Activated CD4-positive, alpha-beta memory T cell treated with anti-CD3 and anti-CD28 coated beads for 36 hours (primary cell): ENCODE measurements around the gene NGEF. TPM values are rescaled to one million over a fixed set of nuclear protein-coding genes. Genes with fewer than 3 reads are reported as not detected.

ENCODE experiments used
- CTCF ChIA-PET: fragments of 350-600 bp; sonication (Branson Sonifier 250); formaldehyde crosslinking; loops from one replicate; lab custom pipeline; 2021; ENCODE audit warnings: antibody characterized with exemption, inconsistent platforms; lab: Charles Lee
- POLR2A ChIA-PET: fragments of 350-600 bp; sonication (Branson Sonifier 250); formaldehyde crosslinking; loops from one replicate; lab custom pipeline; 2021; ENCODE audit warnings: antibody characterized with exemption; lab: Charles Lee
- DNase-seq: peaks from one replicate; pipeline ENCODE4 v3.0.0-alpha.2; 2020
- H3K27ac Mint-ChIP-seq: one replicate; pipeline ENCODE4 v1.8.0; 2021; ENCODE audit warnings: mixed read lengths
- H3K27me3 Mint-ChIP-seq: one replicate; pipeline ENCODE4 v1.8.0; 2021; ENCODE audit warnings: mixed read lengths
- H3K36me3 Mint-ChIP-seq: one replicate; pipeline ENCODE4 v1.8.0; 2021; ENCODE audit warnings: mixed read lengths
- H3K4me1 Mint-ChIP-seq: one replicate; pipeline ENCODE4 v1.8.0; 2021; ENCODE audit warnings: low read depth, mixed read lengths
- H3K4me3 Mint-ChIP-seq: one replicate; pipeline ENCODE4 v1.8.0; 2021; ENCODE audit warnings: mild to moderate bottlenecking, mixed read lengths
- H3K9me3 Mint-ChIP-seq: one replicate; pipeline ENCODE4 v1.8.0; 2021; ENCODE audit warnings: mixed read lengths
- intact Hi-C: fragments of 100-400 bp; cut with micrococcal nuclease; formaldehyde crosslinking; loops from one replicate; pipeline ENCODE4 v1.15.1; 2023
- total RNA-seq, 2 experiments: library from RNA; stranded (reverse); gene quantifications; one replicate each; pipeline ENCODE4 v1.2.3, GENCODE V29; 2021

Gene NGEF
- total RNA-seq, 2 experiments from 2014 or later = 4.2 to 5.4 TPM

DNA sequence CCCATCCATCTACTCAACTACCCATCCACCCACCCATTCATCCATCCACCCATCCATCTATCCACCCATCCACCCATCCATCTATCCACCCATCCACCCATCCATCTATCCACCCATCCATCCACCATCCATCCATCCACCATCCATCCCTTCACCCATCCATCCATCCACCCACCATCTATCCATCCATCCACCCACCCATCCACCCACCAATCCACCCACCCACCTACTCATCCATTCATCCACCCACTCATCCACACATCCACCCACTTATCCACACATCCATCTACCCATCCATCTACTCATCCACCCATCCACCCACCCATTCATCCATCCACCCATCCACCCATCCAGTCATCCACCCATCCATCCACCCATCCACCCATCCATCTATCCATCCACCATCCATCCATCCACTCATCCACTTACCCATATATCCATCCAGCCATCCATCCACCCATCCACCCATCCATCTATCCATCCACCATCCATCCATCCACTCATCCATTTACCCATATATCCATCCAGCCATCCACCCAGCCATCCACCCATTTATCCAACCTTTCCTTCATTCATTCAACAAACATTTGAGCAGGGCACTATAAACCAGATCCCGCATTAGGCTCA is 2.1 kb upstream of the NGEF start:
- Mint-ChIP-seq H3K27ac (no peak overlapping the region), H3K4me3 (no peak overlapping the region), H3K36me3 (no peaks in the 10 kb centered on the region), H3K27me3 (no peaks in the 10 kb centered on the region), H3K4me1 (no peaks in the 10 kb centered on the region), H3K9me3 (peaks cover 3% of the 10 kb centered on the region)
- ChIA-PET POLR2A (no interaction called here), CTCF (no interaction called here)
- DNase-seq = no peak
- intact Hi-C loops = no loop called here

GRCh38 chr2:233013650-233014049 is 594 bp upstream of the NGEF start:
- ChIA-PET CTCF (interaction anchor here (2.1 kb wide), 1 partner anchor 40 kb away, joined by 6 read pairs; no protein-coding TSS in a partner anchor), POLR2A (no interaction called here)
- H3K36me3 Mint-ChIP-seq = no peaks in the 10 kb centered on the region
- peaks cover 3% of the 10 kb centered on the region for H3K9me3 Mint-ChIP-seq
- no peaks in the 10 kb centered on the region for H3K4me1 Mint-ChIP-seq
- DNase-seq = no peak
- intact Hi-C loops = no loop called here
- no peaks in the 10 kb centered on the region for H3K27me3 Mint-ChIP-seq
- no peak overlapping the region for H3K4me3 Mint-ChIP-seq
- no peak overlapping the region for H3K27ac Mint-ChIP-seq

DNA sequence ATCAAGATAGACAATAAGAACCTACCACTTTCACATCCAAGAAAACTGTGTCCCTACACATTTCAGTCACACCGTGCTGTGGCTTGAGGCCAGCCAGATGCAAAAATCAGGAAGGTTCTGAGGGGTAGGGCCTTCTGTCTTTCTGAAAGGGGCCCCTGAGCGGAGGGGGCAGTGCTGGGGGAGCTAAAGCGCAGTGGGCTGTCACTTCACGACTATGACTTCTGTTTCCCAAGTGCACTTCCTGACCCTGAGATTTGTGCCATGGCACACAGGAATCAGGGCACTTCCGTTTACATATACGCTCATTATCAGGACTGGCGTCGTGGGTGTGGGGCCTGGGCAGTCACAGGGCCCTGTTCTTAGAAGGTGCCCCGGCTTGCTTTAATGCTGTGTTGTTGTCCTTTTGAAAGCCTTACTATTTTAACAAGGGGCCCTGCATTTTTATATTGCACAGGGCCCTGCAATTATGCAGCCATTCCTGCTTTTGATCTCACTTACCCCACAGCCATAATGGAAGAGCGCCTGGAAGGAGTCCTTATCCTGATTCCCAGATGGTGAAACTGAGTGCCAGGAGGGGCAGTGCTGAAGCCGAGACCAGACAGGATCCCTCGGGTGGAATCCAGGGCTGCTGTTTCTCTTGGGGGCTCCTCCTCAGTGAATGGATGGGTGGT is 620 bp downstream of the NGEF start:
- Mint-ChIP-seq H3K27me3 (no peaks in the 10 kb centered on the region), H3K4me3 (no peak overlapping the region), H3K36me3 (no peaks in the 10 kb centered on the region), H3K9me3 (peaks cover 1% of the 10 kb centered on the region), H3K4me1 (no peaks in the 10 kb centered on the region), H3K27ac (no peak overlapping the region)
- ChIA-PET POLR2A (no interaction called here), CTCF (interaction anchor here (2.1 kb wide), 1 partner anchor 42 kb away, joined by 6 read pairs; no protein-coding TSS in a partner anchor)
- DNase-seq = peak; percentile 4
- intact Hi-C loops = no loop called here

DNA sequence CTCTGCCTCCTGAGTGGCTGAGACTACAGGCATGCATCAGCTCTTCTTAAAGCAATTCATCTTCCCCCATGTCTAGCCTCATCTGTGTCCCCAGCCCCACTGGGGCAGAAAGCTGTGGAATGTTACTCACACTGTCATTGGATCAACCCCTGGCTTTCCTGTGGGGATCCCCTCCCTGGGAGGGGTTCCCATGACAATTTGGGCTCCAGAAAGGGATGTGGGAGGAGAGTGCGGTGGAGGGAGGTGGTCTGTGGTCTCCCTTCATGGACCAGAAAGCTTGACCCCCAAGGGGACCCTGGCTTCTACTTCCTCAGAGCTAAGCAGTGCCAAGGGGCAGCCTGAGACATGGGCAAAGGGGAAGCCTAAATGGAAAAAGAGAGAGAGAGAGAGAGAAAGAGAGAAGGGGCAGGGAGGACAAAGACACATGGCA is 1.3 kb downstream of the NGEF start:
- Mint-ChIP-seq H3K4me1 (no peaks in the 10 kb centered on the region), H3K9me3 (no peaks in the 10 kb centered on the region), H3K27me3 (no peaks in the 10 kb centered on the region), H3K4me3 (no peak overlapping the region), H3K36me3 (no peaks in the 10 kb centered on the region), H3K27ac (no peak overlapping the region)
- ChIA-PET POLR2A (no interaction called here), CTCF (no interaction called here)
- intact Hi-C loops = no loop called here
- DNase-seq = peak; percentile 2

DNA sequence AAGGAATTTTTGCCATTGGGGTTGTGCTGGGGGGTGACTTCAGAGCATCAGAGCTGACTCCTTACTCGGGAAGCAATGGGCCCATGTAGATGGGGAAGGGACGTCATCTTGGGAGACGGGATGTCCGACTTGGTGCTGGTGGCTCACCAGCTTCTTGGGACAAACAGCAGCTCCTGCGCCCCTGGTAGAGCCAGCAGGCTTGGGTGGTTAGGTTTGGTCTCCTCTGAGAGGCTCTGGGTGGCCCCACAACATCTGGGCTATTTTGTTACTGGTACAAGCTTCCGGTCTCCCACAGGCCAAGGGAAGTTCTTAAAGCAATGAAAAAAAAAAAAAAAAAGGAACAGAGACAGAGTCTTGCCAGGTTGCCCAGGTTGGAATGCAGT is 1.8 kb downstream of the NGEF start:
- DNase-seq = no peak
- Mint-ChIP-seq H3K27ac (no peak overlapping the region), H3K36me3 (no peaks in the 10 kb centered on the region), H3K4me1 (no peaks in the 10 kb centered on the region), H3K4me3 (no peak overlapping the region), H3K27me3 (no peaks in the 10 kb centered on the region), H3K9me3 (no peaks in the 10 kb centered on the region)
- intact Hi-C loops = no loop called here
- ChIA-PET POLR2A (no interaction called here), CTCF (interaction anchor here (0.6 kb wide), 1 partner anchor 406 kb away, joined by 3 read pairs; no protein-coding TSS in a partner anchor)

GRCh38 chr2:233010569-233011267 is 2.3 kb downstream of the NGEF start:
- H3K27ac Mint-ChIP-seq = no peak overlapping the region
- no peaks in the 10 kb centered on the region for H3K27me3 Mint-ChIP-seq
- no peak overlapping the region for H3K4me3 Mint-ChIP-seq
- H3K9me3 Mint-ChIP-seq = no peaks in the 10 kb centered on the region
- intact Hi-C loops = no loop called here
- no peak for DNase-seq
- no peaks in the 10 kb centered on the region for H3K36me3 Mint-ChIP-seq
- CTCF ChIA-PET = interaction anchor here (0.6 kb wide), 1 partner anchor 405 kb away, joined by 3 read pairs; no protein-coding TSS in a partner anchor
- POLR2A ChIA-PET = no interaction called here
- H3K4me1 Mint-ChIP-seq = no peaks in the 10 kb centered on the region

DNA sequence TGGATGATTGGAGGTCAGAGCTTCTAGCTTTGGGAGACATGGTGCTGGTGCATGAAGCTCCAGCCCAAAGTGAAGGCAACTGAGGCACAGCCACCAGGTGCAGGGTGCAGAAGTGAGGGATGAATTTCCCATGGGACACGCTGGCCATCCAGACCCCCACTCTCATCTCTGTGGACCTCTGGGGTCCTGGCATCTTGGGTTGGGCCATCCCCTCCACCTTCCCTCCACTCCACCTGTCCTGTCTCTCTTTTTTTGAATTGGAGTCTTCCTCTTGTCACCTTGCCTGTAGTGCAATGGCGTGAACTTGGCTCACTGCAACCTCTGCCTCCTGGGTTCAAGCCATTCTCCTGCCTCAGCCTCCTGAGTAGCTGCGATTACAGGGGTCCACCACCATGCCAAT is 3.4 kb downstream of the NGEF start:
- H3K4me3 Mint-ChIP-seq = no peak overlapping the region
- no peaks in the 10 kb centered on the region for H3K9me3 Mint-ChIP-seq
- H3K36me3 Mint-ChIP-seq = no peaks in the 10 kb centered on the region
- ChIA-PET CTCF (no interaction called here), POLR2A (no interaction called here)
- no peaks in the 10 kb centered on the region for H3K27me3 Mint-ChIP-seq
- no peaks in the 10 kb centered on the region for H3K4me1 Mint-ChIP-seq
- intact Hi-C loops = no loop called here
- H3K27ac Mint-ChIP-seq = no peak overlapping the region
- no peak for DNase-seq

- no peak overlapping the region for H3K4me3 Mint-ChIP-seq
- intact Hi-C loops = no loop called here
- no peaks in the 10 kb centered on the region for H3K27me3 Mint-ChIP-seq
- no peak overlapping the region for H3K27ac Mint-ChIP-seq
- H3K36me3 Mint-ChIP-seq = no peaks in the 10 kb centered on the region
- ChIA-PET CTCF (interaction anchor here (1.2 to 1.3 kb wide), 2 partner anchors 21 to 46 kb away, joined by 3 to 5 read pairs; no protein-coding TSS in a partner anchor), POLR2A (no interaction called here)
- H3K9me3 Mint-ChIP-seq = no peaks in the 10 kb centered on the region
- H3K4me1 Mint-ChIP-seq = no peaks in the 10 kb centered on the region
- DNase-seq = no peak
Observed at GRCh38 chr2:233007739-233008138, 5.3 kb downstream of the NGEF start.

- POLR2A ChIA-PET = no interaction called here
- no peaks in the 10 kb centered on the region for H3K4me1 Mint-ChIP-seq
- H3K27me3 Mint-ChIP-seq = no peaks in the 10 kb centered on the region
- CTCF ChIA-PET = interaction anchor here (1.2 to 1.3 kb wide), 2 partner anchors 21 to 47 kb away, joined by 3 to 5 read pairs; no protein-coding TSS in a partner anchor
- no peak overlapping the region for H3K27ac Mint-ChIP-seq
- intact Hi-C loops = no loop called here
- DNase-seq = no peak
- no peaks in the 10 kb centered on the region for H3K36me3 Mint-ChIP-seq
- H3K4me3 Mint-ChIP-seq = no peak overlapping the region
- no peaks in the 10 kb centered on the region for H3K9me3 Mint-ChIP-seq
Observed at GRCh38 chr2:233007270-233007669, 5.8 kb downstream of the NGEF start.

DNA sequence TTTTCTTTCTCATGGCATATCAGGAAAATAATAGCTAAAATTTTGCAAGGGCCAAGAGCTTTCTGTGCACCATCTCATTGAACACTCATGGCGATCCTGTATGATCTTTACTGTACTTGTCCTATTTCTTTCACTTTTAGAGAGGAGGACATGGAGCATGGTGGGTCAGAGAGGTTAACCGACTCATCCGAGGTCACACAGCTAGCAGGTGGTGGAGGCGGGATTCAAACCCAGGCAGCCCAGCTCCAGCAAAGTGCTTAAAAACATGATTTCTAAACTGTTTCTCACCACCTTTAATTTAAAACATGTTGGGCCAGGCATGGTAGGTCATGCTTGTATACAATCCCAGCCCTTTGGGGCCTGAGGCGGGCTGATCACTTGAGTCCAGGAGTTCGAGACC is 6.4 kb downstream of the NGEF start:
- no peak for DNase-seq
- Mint-ChIP-seq H3K9me3 (no peaks in the 10 kb centered on the region), H3K27ac (no peak overlapping the region), H3K4me3 (no peak overlapping the region), H3K4me1 (no peaks in the 10 kb centered on the region), H3K27me3 (no peaks in the 10 kb centered on the region), H3K36me3 (no peaks in the 10 kb centered on the region)
- POLR2A ChIA-PET = no interaction called here
- CTCF ChIA-PET = interaction anchor here (1.1 to 1.2 kb wide), 2 partner anchors 38 to 48 kb away, joined by 3 to 7 read pairs; no protein-coding TSS in a partner anchor
- intact Hi-C loops = no loop called here

DNA sequence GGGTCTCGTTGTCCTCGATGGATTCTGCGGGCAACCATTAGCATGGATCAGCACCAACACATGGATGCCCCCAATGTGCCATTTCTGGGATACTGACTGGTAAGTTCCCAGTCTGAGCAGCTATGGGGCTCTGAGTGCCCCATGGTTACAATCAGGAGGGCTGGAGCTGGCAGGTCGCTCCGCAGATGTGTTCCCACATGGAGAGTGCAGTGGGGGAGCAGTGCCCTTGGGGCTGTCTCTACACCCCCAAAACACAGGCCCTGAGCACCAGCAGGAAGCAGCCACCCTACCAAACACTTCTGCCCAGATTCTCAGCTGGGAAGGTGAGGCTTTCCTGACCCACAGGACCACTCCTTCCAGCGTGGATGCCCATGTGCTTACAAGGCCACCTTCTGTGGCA is 8.0 kb downstream of the NGEF start:
- ChIA-PET CTCF (no interaction called here), POLR2A (no interaction called here)
- Mint-ChIP-seq H3K4me3 (no peak overlapping the region), H3K9me3 (no peaks in the 10 kb centered on the region), H3K4me1 (no peaks in the 10 kb centered on the region), H3K27me3 (no peaks in the 10 kb centered on the region), H3K36me3 (no peaks in the 10 kb centered on the region), H3K27ac (no peak overlapping the region)
- intact Hi-C loops = no loop called here
- DNase-seq = no peak
